Measurements from ENCODE around the gene TIMP4.

The TIMP4 gene

DNA sequence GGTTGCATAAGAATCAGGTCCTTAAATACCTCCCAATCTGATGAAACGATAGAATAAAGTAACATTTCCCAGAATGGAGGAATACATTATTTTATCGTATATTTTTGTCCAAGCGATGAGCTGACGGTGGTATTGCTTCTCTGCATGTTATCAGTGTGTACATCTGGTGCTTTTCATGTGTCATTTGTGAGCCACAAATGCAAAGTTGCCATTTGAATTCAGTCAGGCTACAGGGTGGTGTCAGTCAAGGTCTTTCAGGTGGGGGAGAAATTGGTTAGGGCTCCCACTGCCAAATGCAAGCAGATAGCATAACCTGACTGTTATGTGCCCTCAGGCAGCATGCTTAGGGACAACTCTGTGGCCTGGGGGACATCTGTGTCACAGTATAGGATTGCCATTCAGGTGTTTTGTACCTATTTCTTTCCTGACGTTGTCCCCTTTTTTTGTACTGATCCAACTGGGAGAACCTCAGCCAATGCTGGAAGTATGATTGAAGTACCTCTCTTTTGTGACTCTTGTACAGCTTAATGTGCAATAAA, 26.5 kb upstream of the TIMP4 start:
- DNase-seq: no peak

DNA sequence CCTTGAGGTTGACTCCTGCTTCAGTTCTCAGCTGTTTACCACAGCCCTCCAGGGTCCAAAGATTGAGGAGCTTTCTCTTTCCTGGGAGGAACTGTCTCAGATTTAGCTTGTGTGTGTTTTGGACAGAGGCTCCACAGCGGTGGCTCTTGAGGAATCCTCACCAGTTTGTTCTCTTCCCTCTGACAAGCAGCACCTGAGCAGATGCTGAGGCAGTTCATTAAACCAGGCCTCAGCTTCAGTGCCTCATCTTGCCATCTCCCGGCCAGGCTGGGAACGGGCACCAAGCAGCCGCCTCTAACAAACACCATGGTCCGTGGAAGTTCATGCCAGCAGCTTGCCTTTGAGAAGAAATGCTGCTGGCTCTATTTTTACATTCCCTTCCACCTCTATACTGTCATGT, 25.8 kb upstream of the TIMP4 start:
- DNase-seq: no peak

DNA sequence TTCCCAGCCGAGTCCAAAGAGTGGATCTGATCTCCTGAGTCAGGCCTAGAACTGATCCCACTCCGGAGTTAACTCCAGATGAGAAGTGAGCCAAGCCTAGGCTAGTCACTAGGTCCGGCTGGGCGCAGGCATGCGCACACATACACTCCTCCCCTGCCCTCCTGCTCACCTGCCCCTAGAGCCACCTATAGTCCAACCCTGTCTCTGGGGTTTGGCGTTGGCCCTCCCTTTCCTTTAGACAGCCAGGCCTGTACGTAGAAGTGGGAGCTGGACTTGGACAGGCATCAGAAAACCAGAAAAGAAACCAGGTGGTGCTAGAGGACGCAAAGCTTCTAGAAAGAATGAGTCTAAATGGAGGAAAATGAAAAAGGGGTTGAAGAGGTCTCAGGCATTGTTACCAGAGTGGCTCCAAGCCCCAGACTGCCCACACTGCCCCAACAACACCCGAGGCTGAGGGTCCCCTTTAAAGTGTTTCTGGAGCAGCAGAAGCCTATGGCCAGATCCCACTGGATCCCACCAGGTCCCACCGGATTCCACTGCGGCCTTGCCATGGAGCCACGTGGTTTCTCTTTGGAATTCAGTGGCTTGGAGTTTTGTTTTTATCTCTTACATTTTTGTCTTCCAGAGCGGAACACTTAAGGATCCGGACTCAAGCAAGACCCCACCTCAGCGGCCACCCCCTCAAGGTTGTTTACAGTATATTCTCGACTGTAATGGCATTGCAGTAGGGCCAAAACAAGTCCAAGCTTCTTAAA, 24.2 kb upstream of the TIMP4 start:
- DNase-seq: no peak

DNA sequence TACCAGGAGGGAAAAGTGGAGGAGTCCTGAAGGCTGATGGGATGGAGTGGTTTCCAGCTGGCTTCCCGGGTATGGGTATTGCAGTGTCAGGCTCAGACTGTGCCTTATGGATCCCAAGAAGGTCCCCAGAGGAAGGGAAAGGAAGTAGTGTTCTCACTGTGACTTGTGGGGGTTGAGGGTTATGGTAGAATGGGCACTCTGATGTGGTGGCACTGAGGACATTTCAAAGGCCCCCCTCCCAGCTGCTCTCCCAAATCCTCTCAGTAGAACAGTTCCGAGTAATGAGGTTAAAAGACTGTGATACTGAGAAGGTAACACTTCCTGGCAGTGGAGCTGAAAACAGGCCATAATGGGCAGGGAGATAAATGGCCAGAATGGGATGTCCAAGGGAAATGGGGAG, 23.1 kb upstream of the TIMP4 start:
- no peak for DNase-seq

DNA sequence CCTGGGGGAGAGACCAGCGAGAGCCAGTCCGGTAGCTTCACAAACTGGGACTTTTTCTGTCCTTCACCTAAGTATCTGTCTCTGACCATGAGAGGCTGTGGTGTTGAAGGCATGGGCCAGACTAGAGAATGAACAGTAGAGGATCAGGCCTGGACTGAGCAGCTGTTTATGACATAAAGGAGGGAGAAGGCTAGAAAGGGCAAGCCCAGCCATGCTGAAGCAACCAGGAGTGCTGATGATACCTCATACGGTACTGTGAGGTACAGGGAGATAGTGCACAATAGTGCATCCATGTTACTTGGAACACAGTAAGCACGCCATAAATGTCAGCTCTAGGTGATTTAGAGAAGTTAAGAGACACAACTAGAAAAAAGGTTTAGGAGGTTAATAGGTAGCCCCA, 22.6 kb upstream of the TIMP4 start:
- DNase-seq: no peak

DNA sequence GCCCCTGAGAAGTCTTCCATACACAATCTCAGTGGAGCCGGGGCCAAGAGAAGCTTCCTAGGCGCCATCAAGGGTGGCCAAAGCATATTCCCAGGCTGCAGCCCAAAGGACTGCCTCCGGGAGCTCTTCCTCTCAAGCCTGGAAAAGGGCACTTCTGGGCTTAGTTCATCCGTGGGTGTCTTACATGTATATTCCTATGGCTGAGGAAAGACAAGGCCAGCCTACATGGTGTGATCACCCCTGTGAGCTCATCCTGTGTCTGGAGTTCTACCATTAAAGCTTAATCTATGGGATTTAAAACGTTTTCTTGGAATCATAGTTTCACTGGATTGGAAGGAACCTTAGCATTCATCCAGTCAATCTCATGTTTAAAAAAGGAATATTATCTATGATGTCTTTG, 21.9 kb upstream of the TIMP4 start:
- no peak for DNase-seq

DNA sequence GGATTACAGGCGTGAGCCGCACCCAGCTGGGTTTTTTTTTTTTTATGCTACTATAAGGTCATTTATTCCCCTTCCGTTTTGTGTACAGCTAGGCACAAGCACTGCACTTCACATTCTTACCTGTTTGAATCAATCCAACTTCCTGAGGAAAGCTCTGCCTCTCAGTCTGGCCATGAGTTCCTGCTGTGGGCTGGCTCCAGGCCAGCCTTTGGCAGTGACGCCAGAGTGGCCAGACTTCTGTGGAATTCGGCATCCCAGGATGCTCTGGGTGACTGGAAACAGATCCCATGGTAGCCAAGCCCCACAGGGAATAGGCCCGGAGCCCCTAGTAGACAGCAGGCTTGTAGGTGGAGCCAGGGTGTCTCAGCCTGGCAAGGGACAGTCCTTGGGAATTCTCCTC, 21.5 kb upstream of the TIMP4 start:
- no peak for DNase-seq

DNA sequence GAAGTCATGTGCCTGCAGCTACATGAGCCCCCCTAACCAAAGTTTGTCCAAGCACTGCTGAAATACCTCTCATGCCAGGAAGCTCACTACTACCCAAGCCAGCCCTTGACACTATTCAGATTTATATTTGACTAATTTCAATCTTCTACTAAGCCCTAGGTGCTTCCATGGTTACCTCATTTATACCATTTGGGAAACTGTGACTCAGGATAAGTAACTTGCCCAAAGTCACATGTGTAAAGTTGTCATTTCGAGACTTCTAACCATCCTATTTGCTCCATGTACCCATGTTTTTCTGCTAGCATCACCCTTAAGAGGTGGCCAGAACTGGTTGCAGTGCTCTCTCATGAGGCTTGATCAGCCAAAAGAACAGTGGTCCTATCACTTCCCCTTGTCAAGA, 20.7 kb upstream of the TIMP4 start:
- DNase-seq: no peak

DNA sequence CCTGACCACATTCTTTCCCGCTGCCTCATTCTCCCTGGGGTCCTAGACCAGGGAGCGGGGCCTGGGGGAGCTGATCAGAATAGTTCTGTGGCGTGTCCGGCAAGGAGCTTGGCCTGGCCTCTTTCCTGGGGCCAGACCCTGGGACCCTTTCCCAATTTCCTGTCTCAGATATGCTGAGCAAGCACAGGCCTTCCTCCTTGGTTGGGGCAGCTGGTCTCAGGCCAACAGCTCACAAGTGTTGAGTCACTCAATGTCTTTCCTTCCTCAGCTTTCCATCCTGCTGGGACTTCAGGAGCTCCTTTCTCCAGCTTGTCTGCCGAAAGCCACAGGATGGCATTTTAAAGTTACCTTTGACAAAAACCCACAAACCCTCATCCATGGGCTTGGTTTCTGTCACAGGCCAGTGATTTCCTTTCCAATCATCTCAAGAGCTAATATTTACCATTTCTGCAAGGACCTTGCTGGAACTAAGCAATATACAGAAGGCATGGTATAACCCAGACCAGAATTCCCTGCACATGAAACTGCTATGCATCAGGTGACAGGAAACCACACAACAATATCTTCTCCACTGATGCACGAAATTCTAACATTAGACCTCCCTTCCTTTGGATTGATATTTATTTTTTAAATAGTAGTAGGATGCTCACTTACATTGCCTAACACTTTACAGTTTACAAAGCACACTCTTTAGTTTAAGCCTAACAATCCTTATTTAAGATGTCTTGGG, 19.5 kb upstream of the TIMP4 start:
- DNase-seq: no peak

DNA sequence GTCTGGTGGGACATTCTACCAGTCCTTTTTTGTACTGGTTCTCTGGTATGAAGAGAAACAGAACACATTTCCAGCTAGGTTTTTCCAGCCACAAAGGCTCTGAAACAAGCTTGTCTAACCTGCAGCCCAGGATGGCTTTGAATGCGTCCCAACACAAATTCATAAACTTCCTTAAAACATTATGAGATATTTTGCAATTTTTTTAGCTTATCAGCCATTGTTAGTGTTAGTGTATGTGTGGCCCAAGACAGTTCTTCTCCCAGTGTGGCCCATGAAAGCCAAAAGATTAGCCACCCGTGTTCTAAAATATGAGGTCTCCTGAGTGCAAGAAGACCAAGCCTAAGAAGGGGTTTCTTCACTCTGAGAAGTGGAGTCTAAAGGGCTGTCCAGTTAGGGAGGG, 18.4 kb upstream of the TIMP4 start:
- DNase-seq: no peak

DNA sequence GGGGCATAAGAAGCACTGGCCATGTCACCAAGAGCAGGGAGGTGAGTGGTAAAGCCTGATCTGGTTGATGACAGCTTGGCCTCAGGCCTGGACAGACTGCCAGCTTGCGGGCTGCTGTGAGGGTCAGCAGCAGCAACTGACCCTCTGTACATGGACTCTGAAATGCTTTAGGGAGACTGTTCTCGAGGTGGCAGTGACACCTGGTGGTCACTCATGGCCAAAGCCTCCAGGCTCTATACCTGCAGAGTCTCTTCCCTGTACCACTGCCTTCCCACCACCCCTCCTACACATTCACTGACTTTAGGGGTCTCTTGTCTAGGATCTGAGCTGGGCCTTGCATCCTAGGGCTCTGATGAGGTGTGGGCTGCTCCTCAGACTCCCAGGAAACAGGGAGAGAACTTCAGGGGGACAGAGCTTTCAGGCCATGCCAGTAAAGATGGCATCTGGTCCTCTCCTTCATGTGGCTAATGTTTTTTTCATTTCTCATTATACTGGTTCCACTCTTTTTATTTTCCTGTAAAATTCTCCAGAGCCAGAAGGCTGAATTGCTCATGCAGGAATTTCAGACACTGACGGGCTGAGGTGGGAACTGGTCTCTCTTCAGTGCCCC, 17.2 kb upstream of the TIMP4 start:
- DNase-seq: peak in 1 of 2 experiments; percentile 14

DNA sequence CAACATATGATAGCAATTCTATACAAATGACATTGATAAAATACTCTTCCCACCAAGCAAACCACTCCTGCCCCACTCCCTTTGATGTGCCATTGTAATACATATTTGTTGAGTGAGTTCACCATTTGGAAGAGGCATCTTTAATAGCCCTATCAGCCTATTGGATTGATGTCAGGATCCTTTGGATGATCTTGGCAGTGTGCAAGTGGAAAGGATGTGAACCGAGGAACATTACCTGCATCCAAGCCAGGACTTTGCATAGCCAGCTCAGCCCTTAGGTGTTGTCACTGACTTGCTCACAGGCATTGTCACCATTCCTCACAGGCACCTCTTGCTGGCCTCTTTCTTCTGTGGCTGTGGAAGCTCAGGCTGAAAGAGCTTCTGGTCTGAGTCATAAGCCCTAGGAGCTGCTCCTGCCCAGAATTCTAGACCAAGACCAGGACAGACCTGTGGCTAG, 16.5 kb upstream of the TIMP4 start:
- no peak for DNase-seq

DNA sequence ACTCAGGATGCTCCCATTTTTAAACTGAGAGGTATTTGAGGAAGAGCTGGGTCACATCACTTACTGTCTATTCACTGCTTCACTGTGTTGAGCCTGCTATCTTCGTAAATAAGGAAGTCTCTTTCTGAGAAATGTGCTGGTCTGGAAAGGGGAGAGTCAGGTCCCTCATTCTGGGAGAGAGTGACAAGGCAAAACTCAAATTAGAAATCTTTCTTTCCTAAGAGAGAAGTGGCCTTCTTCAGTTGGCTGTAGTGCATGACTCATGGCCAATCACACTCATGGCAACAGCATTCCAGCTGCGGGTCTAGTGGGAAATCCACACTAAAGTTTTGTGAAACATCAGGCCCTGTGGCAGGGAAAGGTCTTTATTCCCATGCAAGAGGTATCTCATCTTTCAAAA, 11.5 kb upstream of the TIMP4 start:
- DNase-seq: no peak

DNA sequence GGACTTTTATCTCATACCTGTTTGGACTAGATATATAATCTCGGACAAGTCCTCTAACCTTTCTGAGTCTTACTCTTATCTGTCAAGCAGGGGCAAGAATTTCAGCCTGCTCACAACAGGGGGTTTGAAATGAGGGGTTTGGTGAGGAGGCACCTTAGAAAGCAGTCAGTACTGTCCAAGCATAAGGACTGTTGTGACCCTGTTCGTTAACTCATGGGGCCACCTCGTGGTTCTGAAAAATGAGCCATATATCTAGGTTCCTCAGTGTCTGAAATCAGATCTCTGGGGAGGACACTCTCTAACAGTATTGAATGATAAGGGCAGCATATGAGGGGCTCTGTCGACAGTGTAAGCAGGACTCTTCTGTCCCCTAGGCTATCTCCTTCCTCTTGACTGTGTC, 7.2 kb upstream of the TIMP4 start:
- DNase-seq: no peak

DNA sequence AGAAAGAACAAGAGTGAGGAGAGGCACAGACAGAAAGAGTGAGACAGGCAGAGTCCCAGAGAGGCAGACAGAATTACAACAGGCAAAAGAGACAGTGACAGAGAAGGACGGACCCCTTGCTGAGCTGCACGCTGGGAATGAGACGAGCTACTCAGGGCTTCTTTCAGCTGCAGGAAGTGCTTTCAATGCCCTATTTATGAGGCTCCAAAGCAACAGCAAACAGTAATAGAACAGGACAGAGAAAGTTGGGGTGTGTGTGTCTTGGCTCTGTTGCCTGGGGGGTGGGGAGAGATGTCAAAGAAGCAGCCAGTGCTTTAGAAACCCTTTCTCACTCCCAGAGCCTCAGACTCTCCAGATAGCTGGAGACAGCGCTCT, 502 bp upstream of the TIMP4 start:
- DNase-seq: no peak

DNA sequence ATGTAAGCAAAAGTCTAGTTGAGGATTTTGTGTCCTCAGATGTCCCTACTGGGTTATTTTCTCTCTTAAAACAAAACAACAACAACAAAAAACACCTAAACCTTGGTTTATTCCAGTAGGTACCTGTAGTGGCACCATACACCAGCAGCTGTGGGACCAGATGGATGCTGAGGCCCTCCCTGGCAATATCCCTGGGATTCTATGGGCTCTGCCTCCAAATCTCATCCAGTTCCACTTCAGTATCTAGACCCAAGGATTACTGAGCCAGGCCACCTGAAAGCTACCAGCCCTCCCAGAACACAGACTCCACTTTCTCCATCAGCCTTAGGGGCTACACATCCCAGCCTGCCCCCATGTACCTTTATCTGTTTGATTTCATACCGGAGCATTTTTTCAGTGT, 1.7 kb downstream of the TIMP4 start:
- DNase-seq: no peak

DNA sequence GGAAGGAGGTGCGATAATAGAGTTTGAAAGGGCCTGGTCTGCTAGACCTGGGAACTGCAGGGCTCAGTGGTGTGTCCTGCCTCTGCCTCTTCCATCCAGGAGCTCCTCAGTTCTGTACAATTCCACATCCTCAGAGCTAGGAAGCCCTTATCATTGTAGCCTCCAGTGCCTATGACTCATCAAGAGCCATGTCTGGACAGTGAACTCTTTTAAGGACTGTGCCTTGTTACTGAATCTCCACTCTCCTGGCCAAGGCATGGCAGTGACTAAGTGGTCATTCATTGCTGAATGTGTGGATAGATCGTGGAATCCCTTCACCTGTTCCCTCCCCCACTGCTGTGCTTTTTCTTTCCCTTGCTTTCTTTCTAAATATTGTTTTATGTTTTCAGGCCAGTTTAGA, 2.9 kb downstream of the TIMP4 start:
- no peak for DNase-seq

DNA sequence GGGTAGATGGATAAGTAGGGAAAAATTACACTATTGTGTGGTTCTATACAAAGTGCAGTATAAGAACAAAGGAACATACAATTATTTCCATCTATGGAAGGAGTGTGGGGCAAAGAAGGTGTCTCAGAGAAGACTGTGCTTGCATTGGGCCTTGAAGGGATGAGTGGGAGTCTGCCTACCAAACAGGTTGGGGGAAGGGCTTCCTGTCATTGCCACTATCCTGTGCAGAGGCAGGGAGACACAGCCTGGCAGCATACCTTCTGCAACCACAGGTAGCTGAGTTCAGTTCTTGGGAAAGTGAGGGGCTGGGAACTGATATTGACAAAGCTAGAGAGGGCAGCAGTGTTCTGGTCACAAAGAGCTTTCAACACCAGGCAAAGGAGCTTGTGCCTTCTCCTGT, 3.4 kb downstream of the TIMP4 start:
- no peak for DNase-seq

DNA sequence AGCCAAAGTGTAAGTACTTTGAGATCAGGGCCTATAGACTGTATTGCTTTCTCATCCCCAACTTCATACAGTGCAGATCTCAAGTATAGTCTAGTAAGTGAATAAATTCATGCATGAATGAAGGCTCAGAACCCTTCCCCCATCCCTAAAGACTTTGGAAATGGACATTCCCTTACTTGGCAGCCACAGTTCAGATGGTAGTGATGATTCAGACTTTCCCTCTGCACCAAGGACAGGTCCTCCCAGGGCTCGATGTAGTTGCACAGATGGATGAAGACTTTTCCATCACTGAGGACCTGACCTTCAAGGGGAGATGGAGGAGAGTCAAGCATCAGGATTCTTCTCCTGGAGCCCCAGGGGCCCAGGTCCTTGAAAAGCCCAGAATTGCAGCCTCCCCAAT, 4.6 kb downstream of the TIMP4 start:
- DNase-seq: no peak

DNA sequence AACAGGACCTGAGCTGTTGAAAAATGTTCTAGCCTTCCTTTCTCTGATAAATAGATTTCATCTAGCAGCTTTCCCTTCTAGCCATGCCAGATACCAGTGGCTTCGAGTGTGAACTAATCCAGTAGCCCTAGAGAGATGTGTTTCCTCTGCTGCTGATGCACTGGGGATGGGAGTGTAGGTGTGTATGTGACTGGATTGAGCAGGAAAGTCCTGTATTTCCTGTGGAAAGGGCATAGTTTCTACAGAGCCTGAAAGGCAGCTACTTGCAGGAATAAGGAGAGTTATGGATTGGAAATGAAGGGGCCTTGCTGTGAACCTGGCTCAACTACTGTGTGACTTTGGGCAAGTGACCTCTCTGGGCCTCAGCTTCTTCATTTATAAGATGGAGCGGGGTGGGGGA, 8.6 kb downstream of the TIMP4 start:
- no peak for DNase-seq

DNA sequence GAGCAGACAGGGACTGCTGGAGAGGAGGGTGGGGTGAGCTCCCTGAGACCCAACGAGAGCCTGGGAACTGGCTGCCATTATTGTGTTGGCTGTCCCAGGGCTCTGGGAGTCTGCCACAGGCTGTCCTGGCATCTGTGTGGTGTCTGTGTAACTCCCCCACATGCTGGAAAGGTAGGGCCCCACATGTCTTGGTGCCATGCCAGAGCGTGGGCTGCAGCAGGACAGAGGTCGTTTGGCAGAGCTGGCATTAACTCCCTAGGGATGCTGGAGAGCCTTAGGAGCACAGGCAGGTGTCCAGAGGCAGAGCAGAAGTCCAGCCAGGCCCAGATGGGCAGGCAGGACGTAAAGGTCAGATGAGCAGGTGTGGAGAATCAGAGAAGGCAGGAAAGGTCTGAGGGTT, 9.7 kb downstream of the TIMP4 start:
- DNase-seq: no peak

DNA sequence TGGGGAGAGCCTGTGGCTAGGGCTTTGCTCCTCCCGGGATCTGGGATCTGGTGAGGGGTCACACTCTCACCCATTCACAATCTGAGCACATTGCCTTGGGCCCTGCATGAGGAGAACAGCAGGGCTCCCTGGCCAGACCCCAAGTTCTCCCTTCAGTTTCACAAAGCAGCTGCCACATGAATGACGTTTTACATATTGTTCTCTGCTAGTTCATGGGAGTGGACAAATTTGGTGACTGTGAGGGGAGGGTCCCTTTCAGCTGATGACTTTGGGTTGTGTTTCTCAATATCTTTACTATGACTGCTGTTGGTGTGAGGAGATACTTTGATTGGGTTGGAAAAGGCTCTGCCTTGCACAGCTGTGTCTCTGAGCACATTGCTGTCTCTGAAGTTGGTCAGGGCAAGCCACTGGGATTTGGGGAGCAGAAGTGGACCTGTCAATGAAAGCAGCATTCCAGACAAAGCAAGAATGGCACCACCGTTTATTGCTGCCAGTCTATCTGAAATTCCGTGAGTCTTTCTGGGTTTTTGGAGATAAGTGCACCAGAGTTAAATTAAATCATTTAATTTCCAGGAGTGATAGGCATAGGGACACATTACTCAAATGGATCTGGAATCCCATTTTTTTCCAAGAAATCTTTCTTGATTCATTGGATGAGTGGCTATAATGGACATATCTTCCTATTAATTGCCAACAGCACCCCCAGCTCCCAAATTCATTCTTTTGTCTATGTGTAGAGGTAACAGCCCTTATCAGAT, 10.3 kb downstream of the TIMP4 start:
- DNase-seq: no peak

DNA sequence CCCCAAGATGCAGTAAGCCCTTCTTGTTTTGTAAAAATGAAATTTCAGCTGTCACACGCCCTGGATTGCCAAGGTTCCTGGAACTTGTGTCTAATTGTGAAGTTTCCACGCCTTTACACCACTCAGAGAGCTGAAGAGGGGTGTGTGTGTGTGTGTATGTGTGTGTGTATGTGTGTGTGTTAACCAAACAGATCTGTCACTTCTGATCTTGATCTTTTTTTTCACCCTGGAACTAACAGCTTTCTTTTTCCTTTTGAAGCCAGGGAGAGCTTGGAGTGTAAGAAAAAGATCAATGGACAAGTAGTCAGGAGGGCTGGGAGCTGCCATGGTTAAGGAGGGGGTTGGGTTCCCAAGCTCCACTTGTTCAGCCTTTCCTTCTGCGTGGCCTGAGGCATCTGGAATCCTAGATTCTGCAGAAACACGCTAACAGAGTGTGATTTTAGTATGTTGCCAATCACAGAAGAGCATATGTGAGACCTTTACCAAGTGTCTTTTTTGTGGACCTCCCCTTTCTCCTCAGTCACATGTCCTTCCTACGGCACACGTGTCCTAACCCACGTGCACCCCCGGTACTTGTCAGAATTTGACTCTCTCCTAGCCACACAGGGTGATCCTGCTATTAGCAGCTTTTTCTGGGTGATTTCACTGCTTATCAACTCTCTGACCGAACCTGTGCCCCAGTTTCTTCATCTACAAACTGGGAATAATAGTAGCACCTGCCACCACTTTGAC, 11.5 kb downstream of the TIMP4 start:
- no peak for DNase-seq

Data from Kasumi-1 (cell line).